ENCODE measurements around the gene TRPM8. TPM values are rescaled to one million over a fixed set of nuclear protein-coding genes. Genes with fewer than 3 reads are reported as not detected.

Gene TRPM8
- total and polyA plus RNA-seq, 2 experiments from 2014 or later: 0.16 to 0.33 TPM

DNA sequence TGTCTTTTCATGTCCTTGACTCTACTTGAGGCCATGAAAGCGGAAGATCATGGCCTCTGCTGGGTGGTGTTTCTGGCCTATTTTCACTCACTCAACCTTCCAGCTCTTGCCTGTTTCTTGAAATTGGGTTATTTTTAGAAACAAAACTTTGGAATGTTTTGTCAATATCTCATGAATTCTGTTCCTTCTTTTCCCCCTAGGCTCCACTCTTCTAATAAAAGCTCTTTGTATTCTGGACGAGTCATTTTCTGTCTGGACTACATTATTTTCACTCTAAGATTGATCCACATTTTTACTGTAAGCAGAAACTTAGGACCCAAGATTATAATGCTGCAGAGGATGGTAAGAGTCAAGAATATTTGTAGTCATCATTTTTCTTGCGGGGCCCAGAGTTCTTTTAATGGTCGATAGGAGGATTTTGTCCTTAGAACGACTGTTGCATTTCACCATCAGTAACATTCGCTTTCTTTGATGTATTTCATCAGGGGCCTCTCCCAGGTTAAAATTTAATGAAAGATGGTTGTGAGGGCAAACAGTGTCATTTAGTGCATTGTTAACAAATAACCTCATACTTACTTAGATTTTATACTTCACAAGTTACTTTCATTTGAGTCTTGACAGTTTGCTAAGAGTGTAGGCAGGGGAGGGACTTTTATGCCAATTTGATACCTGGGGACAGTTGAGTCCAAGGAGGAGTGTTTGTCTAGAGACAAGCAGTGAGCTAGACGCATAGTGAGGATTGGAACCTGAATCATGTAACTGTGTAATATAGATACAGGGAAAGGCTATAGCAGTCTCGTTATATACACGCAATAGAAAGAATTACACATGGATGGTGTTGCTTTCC lies 64.6 kb downstream of the TRPM8 start:
- peak overlapping the region; percentile 44 for H3K4me2 ChIP-seq
- no peak overlapping the region for H2AFZ ChIP-seq
- H3K27ac ChIP-seq: peak overlapping the region; percentile 0
- no peaks in the 10 kb centered on the region for H3K27me3 ChIP-seq
- H3K4me1 ChIP-seq (ENCODE audit: insufficient read depth): no peaks in the 10 kb centered on the region
- no peak for TF ChIP-seq EZH2 (IDR thresholded peaks at IDR 0.05; ENCODE audit: borderline replicate concordance)
- TF ChIP-seq CTCF (IDR thresholded peaks at IDR 0.05; ENCODE audit: poor library complexity): no peak
- no peak for TF ChIP-seq EZH2phosphoT487 (IDR thresholded peaks at IDR 0.05; ENCODE audit: low read depth, severe bottlenecking, unreplicated experiment)
- H3K4me3 ChIP-seq: no peak overlapping the region
- H3K9me3 ChIP-seq (ENCODE audit: low read depth): no peaks in the 10 kb centered on the region
- no peaks in the 10 kb centered on the region for H3K9me2 ChIP-seq (replicated peaks; ENCODE audit: insufficient read depth)
- no peak for DNase-seq (ENCODE audit: low spot score)
- H3K36me3 ChIP-seq (replicated peaks; ENCODE audit: insufficient read depth, low read depth): no peaks in the 10 kb centered on the region
- 77% methylated on average over 9 of the region's 9 CpGs for WGBS (ENCODE audit: low lambda C conversion rate, missing lambda C conversion rate)
- H4K20me1 ChIP-seq (ENCODE audit: insufficient read depth, poor library complexity, severe bottlenecking): no peaks in the 10 kb centered on the region
- H3K79me2 ChIP-seq: no peaks in the 10 kb centered on the region

DNA sequence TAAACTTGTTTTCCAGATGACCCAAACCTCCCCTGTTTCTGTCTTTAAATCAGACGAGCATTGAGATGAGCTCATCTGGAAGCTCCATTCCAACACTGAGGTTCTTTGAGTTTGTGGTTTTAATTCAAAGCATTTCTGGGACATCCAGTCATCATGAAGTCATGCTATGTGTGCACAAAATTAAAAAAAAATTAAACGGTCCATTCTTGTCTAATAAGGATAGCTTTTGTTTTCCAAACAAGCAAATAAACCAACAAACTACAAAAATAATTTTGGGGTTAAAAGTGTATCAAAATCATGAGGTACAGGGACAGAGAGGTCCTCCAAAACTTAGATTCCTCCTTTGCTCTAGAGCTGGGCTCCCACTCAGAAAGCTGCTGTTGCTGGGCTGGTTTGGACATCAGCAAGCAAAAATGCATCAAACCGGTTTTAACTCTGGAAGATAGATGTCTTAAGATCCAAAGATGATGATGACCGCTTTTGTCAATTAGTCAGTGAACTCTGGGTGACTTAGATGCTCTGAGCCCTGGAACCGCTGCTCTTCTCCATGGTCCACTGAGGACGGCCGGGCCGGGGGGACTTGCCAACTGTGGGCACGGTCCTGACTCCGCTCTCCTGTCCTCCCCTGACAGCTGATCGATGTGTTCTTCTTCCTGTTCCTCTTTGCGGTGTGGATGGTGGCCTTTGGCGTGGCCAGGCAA lies 65.4 kb downstream of the TRPM8 start:
- Histone ChIP-seq H2AFZ (no peak overlapping the region), H3K9me3 (ENCODE audit: low read depth) (no peaks in the 10 kb centered on the region), H3K27ac (no peak overlapping the region), H3K4me2 (peak overlapping the region; percentile 44), H3K79me2 (no peaks in the 10 kb centered on the region), H4K20me1 (ENCODE audit: insufficient read depth, poor library complexity, severe bottlenecking) (no peaks in the 10 kb centered on the region), H3K9me2 (replicated peaks; ENCODE audit: insufficient read depth) (no peaks in the 10 kb centered on the region), H3K27me3 (no peaks in the 10 kb centered on the region), H3K4me1 (ENCODE audit: insufficient read depth) (no peaks in the 10 kb centered on the region), H3K4me3 (no peak overlapping the region), H3K36me3 (replicated peaks; ENCODE audit: insufficient read depth, low read depth) (no peaks in the 10 kb centered on the region)
- no peak for DNase-seq (ENCODE audit: low spot score)
- TF ChIP-seq CTCF (IDR thresholded peaks at IDR 0.05; ENCODE audit: poor library complexity): no peak
- no peak for TF ChIP-seq EZH2phosphoT487 (IDR thresholded peaks at IDR 0.05; ENCODE audit: low read depth, severe bottlenecking, unreplicated experiment)
- no peak for TF ChIP-seq EZH2 (IDR thresholded peaks at IDR 0.05; ENCODE audit: borderline replicate concordance)
- 91% methylated on average over 13 of the region's 13 CpGs for WGBS (ENCODE audit: low lambda C conversion rate, missing lambda C conversion rate)

- Histone ChIP-seq H3K9me2 (replicated peaks; ENCODE audit: insufficient read depth) (no peaks in the 10 kb centered on the region), H4K20me1 (ENCODE audit: insufficient read depth, poor library complexity, severe bottlenecking) (no peaks in the 10 kb centered on the region), H3K27me3 (no peaks in the 10 kb centered on the region), H3K27ac (no peak overlapping the region), H3K4me2 (no peak overlapping the region), H2AFZ (no peak overlapping the region), H3K4me3 (no peak overlapping the region), H3K4me1 (ENCODE audit: insufficient read depth) (no peaks in the 10 kb centered on the region), H3K36me3 (replicated peaks; ENCODE audit: insufficient read depth, low read depth) (no peaks in the 10 kb centered on the region), H3K79me2 (no peaks in the 10 kb centered on the region), H3K9me3 (ENCODE audit: low read depth) (no peaks in the 10 kb centered on the region)
- 76% methylated on average over 6 of the region's 6 CpGs for WGBS (ENCODE audit: low lambda C conversion rate, missing lambda C conversion rate)
- no peak for DNase-seq (ENCODE audit: low spot score)
- TF ChIP-seq CTCF (IDR thresholded peaks at IDR 0.05; ENCODE audit: poor library complexity): no peak
Observed at GRCh38 chr2:233983445-233983844, 66.3 kb downstream of the TRPM8 start.
